ENCODE data around the gene C1QC.

GRCh38 chr1:22615886-22616285 lies 27.5 kb upstream of the C1QC start:
- TF ChIP-seq CTCF (IDR thresholded peaks at IDR 0.05; ENCODE audit: low read depth, low read length, poor library complexity, severe bottlenecking) (no peak), EZH2phosphoT487 (IDR thresholded peaks at IDR 0.05; ENCODE audit: borderline replicate concordance, low read length) (no peak)
